ENCODE results near the gene ZNF444.
"Not testable (repeated sequence)": the region's sequence is repeated elsewhere in the genome, so short reads cannot be mapped to it uniquely, and the experiment has no call there.

ZNF444 gene

DNA sequence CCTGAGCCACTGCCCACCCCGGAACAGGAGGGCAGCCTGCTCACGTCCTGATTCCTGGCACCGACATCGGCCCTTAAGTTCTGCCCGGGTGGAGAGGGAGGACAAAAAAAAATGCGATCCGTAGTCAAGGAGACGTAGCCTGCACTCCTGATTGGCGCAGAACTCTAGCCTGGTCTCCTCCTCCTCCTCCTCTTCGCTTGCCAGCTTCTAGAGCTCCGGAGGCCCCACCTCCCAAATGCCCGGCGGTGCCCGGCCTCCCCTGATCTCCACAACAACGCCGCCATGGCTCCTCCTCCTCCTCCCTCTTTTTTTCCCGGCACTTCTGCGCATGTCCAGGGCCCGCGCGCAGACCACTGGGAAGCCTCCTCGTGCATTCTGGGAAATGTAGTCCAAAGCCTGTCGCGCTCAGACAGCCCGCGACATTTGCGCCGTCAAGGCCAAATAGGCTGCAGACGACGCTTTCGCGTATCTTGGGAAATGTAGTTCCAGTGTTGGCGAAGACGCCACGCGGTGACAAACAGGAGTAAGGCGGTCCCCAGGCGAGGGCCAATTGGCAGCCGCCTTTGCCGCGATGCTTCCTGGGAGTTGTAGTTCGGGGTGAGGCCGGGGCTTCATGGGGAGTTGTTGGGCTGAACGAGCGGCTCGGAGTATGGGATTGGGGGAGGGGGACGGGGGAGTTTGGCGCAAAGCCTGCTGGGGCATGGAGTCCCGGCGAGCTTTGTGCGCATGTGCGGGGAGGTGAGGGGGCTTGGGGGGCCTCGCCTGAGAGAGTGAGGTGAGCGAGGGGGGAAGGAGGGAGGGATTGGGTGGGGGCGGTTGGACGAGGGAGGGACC lies at the start of gene ZNF444:
ZNF444 (plus strand) TSS at position 705 of the 834 bp plus-strand sequence. CDS start 5,625 bp downstream, outside the sequence.
- FAIRE-seq, result peak; percentile 99

DNA sequence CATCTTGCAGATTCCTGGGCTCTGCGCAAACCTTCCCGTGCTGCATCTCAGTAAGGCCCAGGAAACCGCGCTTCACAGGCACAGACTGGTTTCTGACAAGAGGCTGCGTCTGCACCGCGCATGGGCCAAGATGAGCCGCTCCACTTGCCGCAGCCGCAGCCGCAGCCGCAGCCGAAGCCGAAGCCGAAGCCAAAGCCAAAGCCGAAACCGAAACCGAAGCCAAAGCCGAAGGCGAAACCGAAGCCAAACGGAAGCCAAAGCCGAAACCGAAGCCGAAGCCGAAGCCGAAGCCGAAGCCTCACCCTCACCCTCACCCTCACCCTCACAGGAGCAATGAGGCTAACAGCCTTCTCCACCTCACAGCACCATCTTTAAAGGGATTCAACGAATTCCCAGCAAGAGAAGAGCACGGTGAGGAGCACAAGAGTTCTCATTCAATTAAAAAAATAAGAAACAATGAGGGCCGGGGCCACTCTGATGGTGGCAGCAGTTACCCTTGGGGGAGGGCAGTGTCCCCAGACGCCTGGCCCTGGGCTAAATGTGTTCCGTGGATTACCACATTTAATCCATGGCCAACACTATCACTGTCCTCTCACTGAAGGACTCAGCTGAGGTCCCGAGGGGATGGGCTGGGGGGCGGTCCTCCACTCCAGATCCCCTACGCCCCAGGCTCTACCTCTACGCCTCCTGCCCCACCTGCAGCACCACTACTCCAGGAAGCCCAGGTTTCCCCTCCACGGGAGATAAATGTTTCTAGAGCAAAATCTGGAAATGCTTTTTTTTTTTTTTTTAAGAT lies 49.1 kb upstream of the ZNF444 start:
- no peak for FAIRE-seq

DNA sequence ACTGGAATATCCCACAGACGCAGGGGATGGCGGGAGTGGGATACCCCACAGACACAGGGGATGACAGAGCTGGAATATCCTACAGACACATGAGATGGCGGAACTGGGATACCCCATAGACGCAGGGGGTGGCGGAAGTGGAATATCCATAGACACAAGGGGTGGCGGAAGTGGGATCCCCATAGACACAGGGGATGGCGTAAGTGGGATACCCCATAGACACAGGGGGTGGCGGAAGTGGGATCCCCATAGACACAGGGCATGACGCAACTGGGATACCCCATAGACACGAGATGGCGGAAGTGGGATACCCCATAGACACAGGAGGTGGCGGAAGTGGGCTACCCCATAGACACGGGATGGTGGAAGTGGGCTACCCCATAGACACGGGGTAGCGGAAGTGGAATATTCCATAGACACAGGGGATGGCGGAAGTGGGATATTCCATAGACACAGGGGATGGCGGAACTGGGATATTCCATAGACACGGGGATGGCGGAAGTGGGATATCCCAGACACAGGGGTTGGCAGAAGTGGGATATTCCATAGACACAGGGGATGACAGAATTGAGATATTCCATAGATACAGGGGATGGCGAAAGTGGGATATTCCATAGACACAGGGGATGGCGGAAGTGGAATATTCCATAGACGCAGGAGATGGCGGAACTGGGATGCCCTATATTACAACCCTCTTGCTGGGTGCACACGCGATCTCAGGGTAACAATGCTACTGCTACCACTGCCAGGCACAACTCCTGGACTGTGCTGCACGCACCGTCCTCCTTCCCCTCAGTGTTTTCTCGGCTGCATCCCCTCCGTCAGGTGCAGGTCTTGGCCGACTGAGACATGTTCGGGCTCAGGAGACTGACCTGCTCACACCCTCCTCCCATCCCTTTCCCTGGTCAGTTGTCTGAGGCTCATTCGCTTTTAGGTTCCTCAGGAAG lies 48.1 kb upstream of the ZNF444 start:
- no peak for FAIRE-seq

DNA sequence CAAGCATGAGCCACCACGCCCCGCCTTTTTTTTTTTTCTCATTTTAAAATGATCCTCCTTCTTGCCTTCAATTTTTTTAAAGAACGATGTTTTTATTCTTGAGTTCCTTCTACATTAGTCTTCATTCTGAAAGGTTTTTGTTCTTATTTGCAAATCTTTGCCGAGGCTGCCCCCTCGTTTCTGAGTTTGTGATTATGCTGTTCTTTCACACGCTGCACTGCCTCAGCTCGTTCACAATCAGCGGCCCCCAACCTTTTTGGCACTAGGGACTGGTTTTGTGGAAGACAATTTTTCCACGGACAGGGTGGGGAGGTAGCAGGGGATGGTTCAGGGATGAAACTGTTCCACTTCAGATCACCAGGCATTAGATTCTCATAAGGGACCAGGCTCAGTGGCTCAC lies 46.6 kb upstream of the ZNF444 start:
- FAIRE-seq, result no peak

DNA sequence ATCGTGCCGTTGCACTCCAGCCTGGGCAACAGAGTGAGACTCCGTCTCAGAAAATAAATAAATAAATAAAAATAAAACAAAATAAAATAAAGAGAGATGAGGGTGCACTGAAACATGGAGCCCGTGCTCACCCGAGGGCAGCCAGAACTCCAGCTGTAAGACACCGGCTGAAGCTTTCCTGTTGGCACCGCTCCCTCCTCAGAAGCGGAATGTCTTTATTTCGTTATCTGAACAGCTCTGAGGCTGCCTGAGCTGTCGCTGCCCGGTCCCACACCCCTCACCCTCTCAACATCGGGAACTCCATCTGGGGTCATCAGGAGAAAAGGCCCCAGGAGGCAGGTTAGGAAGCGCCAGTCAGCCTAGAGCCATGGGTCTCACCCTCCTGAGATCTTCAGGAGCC lies 44.4 kb upstream of the ZNF444 start:
- no peak for FAIRE-seq

DNA sequence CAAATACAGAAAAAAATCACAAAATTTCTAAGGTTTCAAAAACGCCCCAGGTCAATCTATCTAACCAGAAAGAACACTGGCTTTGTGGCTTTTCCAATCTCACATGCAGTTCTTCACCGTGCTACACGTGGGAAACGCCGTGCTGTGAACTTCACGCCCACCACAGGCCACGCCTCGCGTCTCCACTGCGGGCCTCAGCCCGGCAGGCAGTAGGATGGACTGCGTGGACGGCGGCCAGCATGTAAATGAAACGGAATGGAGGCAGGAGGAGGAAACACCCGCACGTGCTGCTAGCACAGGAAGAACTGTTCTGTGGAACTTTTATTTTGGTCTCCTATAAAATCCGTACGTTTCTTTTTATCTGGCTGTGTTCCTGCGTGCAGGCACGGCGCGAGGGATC lies 43.8 kb upstream of the ZNF444 start:
- FAIRE-seq, result no peak

DNA sequence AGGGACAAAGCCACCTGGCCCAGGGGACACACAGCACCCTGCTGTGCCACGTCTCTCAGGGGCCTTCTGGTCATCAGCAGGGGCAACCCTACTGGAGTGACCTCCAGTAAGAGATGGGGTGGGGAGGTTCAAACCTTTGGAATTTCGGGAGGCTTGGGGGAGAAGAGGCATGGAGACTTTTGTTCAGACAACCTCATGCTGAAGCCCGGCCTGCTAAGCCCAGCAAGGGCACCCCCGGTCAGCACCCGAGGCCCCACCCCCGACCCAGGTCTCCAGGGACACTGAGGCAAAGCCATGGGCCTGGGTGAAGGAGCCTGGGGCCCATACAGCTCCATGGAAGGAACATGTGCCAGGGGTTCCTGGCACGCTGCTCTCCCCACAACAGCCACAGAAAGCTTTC lies 43.3 kb upstream of the ZNF444 start:
- FAIRE-seq, result no peak

DNA sequence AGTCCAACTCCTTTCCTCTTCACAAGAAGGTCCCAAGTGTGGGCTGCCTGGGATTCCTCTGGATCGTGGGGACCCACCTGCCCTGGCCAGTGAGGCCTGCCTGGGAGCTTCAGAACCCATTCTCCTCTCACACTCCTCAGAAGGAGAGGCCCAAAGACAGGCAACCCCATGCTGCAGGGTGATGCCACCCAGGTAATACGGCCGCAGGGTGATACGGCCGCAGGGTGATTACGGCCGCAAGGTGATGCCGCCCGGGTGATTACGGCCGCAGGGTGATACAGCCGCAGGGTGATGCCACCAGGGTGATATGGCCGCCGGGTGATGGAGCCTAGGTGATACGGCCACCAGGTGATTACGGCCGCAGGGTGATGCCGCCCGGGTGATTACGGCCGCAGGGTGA lies 42.9 kb upstream of the ZNF444 start:
- FAIRE-seq, result not testable (repeated sequence)

DNA sequence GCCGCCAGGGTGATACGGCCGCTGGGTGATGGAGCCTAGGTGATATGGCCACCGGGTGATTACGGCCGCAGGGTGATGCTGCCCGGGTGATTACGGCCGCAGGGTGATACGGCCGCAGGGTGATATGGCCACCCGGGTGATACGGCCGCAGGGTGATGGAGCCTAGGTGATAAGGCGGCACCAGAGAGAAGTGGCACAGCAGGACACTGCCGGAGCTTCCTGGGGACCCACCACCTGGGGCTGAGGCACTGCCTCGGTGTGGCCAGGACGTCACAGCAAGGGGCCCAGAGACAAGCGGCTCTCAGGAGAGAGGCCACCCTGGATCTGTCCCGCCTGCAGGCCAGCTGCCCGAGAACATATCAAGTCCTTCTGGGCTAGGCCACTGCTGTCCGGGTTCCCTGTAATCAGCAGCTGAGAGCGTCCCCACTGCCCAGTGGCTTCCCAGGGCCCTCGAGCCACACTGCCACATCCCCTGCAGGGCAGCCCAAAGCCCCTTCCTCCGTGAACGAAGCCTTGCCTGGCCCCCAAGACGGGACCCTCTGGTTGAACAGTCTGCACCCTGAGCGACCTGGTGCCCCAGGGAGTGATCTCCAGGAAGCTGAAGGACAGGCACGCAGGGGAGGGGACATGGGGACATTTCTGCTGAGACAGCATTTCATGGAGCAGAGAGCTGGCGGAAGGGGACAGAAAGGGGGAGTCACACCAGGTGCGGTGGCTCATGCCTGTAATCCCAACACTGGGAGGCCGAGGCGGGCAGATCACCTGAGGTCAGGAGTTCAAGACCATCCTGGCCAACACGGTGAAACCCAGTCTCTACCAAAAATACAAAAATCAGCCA lies 42.1 kb upstream of the ZNF444 start:
- no peak for FAIRE-seq

DNA sequence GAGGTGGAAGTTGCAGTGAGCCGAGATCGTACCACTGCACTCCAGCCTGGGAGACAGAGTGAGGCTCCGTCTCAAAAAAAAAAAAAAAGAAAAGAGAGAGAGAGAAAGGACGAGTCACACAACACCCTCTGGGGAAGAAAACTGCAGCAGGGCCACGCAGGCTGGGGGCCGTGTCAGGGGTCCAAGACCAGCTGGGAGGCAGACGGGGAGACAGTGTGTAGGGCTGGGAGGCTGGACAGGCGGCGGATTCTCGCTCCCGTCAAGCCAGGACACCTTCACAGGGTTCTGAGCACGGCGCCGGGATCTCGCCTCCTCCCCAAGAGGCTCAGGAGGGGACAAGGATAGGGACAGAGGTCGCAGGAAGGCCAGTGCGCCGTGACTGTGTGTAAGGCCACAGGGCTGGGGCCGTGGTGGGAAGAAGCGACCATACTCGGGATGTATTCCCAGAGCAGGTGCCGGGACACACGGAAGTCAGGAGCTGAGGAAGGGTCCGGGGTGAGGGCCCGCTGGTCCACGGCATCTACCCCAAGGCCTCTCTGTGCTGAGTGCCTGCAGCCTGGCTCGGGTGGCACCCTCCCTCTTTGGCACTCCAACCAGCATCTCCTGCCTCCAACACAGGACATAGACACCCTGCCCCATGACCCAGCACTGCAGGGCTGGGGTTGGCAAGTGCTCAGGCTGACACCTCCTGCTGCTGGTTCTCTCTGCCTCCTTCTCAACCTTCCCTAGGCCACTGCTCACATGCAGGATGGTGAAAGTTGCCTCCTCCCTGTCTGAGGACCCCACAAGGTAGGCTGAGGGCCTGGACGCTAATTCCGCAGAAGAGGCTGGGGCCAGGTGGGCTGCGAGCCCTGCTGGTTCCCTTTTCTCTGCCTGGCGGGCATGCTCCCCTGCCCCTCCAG lies 41.2 kb upstream of the ZNF444 start:
- FAIRE-seq, result no peak

DNA sequence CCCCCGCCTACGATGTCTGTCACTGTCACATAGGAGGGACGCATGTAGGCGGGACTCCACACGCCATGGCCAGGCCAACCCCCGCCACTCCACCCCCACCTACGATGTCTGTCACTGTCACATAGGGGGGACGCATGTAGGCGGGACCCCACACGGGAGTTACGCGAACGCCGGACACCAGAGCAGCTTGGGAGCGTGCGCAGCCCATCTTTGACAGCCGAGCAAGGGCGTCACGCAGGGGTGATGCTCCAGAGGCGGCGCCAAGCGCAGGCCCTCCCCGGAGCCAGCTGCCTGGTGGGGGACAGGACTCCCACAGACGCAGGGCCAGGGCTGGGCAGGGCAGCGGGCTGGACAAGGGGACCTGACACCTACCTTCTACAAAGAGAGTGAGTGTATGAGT lies 40.0 kb upstream of the ZNF444 start:
- no peak for FAIRE-seq

DNA sequence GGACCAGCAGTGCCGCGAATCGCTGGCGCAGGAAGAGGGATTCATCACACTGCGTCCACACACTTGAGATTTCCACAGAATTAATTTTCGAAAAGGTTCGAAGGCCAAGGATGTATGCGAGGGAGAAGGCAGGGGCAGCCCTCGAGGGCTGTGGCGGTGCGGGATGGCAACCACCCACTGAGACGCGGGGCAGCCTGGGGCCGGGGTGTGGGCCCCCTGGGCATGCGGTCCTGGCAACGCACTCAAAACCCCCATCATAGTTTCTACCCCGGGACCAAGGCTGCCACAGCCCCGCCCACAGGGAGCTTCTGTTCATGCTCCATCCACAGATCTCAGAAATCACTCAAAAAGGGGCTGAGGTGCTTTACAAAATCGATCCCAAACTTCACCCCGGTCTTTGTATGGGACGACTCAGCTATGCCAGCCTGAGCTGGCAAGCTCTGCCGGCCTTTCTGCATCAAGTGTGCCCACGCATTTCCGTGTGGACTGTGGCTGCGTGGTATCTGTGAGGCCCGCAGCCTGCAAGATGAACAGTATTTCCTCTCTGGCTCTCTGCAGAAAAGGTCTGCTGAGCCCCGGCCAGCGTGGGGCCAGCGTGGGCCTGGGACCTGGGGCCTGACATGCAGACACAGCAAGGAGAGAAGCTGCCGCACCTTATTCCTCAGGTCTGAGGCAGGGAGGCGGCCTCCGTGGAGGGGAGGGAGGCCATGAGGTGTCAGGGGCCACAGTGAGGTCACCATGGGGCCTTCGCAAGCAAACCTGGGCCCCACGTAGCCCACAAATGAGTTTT lies 39.1 kb upstream of the ZNF444 start:
- no peak for FAIRE-seq

DNA sequence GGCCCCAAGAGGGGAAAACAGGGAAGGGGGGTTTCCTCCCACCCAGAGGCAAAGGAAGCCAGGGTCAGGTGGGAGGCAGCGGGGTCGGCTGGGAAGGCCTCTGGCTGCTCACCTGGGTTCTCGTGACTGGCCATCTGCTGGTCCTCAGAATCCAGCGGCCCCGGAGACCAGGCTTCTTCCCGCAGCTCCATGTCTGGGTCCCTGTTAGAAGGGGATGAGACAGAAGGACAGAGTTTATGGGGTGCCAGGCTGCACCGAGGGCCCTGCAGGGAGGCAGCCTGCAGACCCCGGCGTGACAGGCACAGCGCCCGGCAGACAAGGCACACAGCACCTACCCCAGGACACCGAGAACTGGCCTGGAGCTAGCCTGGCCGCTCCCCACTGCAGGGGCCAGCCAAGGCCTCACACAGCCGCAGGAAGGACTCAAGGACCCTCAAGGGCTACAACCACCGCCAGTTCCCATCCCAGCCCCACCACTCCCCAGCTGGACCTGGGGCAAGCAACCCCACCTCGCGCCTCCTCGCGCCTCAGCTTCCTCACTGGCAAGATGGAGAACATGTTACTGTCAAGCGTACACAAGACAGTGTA lies 38.0 kb upstream of the ZNF444 start:
- no peak for FAIRE-seq

DNA sequence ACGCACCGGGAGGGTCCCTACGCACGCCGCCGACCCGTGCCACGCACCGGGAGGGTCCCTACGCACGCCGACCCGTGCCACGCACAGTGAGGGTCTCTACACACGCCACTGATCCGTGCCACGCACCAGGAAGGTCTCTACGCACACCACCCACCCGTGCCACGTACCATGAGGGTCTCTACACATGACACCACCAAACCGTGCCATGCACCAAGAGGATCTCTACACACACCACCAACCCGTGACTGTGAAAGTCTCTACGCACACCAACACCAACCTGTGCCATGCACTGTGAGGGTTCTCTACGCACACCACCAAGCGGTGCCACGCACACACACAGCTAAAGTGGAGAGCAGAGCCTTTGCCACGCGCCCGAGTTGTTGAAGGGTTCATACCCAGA lies 36.7 kb upstream of the ZNF444 start:
- no peak for FAIRE-seq

DNA sequence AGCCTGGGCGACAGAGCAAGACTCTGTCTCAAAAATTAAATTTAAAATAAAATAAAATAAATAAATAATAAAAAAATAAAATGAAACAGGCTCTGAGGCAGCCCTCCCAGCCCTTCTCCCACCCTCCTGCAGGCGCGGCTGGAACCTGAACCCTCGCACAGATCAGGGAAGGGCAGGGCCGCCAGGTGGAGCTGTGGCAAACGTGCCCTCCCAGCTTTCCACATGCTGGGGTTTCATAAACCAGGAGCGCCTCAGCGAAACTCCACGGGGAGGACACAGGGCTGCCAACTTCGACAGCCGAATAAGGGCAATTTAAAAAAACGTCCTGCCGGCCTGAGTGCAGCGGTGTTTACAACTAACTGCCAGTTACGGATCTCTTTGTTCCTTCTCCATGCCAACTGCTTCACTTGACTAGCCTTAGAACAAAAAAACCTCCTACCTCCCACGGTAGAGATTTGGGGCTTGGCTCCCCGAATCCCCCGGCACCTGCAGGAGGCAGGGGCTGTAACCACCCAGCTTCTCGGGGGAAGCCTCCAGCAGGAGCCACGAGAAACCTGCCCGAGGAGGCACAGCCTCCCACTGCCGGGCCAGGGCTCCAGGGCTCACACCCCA lies 35.9 kb upstream of the ZNF444 start:
- FAIRE-seq, result no peak

DNA sequence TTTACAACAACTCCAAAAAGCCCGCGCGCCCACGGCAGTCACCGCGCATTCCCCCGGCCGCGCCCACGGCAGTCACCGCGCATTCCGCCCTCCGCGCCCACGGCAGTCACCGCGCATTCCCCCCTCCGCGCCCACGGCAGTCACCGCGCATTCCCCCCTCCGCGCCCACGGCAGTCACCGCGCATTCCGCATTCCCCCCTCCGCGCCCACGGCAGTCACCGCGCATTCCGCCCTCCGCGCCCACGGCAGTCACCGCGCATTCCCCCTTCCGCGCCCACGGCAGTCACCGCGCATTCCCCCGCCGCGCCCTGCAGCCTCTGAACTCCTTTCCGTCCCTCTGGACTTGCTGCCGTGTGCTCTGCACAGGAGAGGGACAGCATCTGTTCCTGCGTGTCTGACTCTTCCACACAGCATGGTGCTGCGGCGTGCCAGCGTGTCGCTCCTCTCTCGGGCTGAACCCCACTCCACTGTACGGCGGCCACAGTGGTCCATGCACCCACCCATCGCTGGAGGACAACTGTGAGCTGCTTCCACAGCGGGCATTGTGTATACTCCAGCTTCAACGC lies 35.2 kb upstream of the ZNF444 start:
- not testable (repeated sequence) for FAIRE-seq

DNA sequence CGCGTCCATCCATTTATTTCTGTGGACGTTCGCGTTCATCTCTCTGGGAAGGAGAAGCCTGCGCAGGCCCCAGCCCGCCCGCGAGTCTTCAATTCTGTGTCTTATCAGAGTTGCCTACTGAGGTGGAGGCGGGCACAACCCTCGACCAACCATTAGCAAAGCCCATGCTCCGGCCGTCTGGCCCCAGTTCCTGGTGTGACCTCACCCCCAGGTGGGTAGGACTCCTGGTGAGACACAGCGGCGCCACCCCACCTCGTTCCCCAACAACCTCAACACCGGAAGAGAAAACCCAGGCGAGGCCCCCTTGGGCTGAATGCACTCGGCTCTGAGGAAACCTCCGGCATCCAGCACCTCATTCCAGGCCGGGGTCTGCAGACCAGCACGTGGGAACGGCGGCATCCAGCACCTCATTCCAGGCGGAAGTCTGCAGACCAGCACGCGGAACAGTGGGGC lies 34.7 kb upstream of the ZNF444 start:
- no peak for FAIRE-seq

DNA sequence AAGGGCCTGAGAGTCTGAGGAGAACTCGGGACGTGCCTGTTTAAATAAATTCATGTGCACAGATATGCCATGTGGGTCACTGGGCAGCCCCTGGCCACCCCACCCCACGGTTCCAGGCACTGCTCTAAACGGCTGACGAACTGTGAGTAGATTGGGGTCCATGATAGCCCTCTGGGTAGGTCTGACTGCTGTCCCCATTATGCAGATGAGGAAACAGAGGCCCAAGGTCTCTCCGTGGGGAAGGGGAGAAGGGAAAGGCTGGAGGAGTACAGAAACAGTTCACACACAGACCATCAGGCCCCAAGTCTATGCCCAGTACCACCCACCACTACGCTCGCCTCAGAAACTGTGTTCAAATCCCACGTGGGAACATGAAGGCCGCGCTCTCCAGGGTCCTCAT lies 34.1 kb upstream of the ZNF444 start:
- no peak for FAIRE-seq
